Gastrocnemius medialis (tissue), 4 donors: ENCODE results near the gene TMEM132D.

Experiments
- CTCF ChIP-seq, 5 experiments: fragments of 450-650 bp in 3 of 5; fragments of 200-600 bp in 2 of 5; sonication (generic) in 2 of 5; IDR thresholded peaks in 4 of 5; conservative IDR thresholded peaks in 1 of 5; 1 replicate in 4 of 5; 2 replicates in 1 of 5; pipeline ENCODE4 v1.5.1; 2016 to 2019; ENCODE audit warnings: antibody characterized with exemption in 5 of 5, mild to moderate bottlenecking in 3 of 5, moderate library complexity in 3 of 5
- POLR2A ChIP-seq, 2 donors: fragments of 450-650 bp; IDR thresholded peaks; one replicate each; pipeline ENCODE4 v1.6.1; 2017; ENCODE audit warnings: antibody characterized with exemption in 2 of 2, mild to moderate bottlenecking in 2 of 2, moderate library complexity in 2 of 2

- TF ChIP-seq CTCF (IDR thresholded peaks at IDR 0.05 in 4 of 5, conservative IDR thresholded peaks at IDR 0.05 in 1 of 5), result no peak
- no peak for TF ChIP-seq POLR2A (IDR thresholded peaks at IDR 0.05)
Measured at GRCh38 chr12:129631316-129631715, 272.5 kb downstream of the TMEM132D start.
